ENCODE measurements around the gene TBX2. TPM values are rescaled to one million over a fixed set of nuclear protein-coding genes. Genes with fewer than 3 reads are reported as not detected.

Gene TBX2
- total and polyA plus RNA-seq, 12 donors: 4.6 to 31.1 (median 11.8) TPM

DNA sequence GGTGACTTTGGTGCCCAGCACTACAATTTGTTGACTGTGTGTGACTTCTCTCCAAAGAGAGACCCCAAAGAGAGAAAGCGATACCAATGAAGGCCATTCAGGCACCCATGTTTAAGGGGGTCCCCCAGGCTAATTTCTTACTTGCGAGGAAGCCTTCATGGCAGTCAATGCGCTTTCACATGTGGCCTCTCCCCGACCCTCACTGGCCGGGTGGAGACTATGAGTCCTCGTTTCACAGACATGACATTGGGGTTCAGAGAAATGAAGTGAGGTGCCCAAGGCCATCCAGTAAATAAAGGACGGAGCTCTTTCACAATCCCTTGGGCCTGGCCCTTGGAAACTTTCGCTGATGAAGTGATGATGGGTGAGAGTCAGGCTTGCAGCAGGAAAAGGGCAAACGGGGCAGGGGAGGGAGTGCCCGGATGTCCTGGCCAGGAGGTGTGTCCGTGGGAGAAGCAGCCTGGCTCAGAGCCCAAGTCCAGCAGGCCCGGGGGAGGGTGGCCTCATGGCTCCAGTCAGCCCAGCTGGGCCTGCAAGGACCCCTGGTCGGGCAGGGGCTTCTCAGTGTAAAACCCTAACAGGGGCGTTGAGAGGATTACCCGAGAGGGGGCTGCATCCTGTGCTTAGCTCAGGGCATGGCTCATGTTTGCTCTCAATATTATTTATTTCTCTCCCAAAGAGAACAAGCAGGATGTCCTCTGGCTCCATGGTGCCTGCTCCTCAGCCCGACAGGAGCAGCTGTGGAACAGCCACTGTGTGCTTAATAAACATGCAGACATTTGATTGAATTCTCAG lies 14.7 kb downstream of the TBX2 start:
- Histone ChIP-seq H3K4me3 (peak overlapping the region in 1 of 10 donors; percentile 73), H3K4me1 (peaks cover 5 to 71% (median 52%) of the 10 kb centered on the region in 9 donors), H3K27ac (peak overlapping the region in 5 of 10 donors; percentile 13 to 47 (median 15)), H3K36me3 (no peaks in the 10 kb centered on the region), H3K27me3 (peaks cover 0 to 61% (median 13%) of the 10 kb centered on the region in 7 donors), H3K9me3 (no peaks in the 10 kb centered on the region)
- 54 to 60% methylated on average over 16 of the region's 16 CpGs for WGBS, 2 donors
- intact Hi-C loops (cut with DNase I): loop anchor here in 7 of 10 donors (5.0 to 10.0 kb wide), 7 partner anchors 138 to 700 kb away; partner anchors contain the start of gene MED13 (in 2 of the 7)
- ATAC-seq (no peak), DNase-seq (peak in 1 of 2 donors; percentile 13)
- TF ChIP-seq, protein P1, sequence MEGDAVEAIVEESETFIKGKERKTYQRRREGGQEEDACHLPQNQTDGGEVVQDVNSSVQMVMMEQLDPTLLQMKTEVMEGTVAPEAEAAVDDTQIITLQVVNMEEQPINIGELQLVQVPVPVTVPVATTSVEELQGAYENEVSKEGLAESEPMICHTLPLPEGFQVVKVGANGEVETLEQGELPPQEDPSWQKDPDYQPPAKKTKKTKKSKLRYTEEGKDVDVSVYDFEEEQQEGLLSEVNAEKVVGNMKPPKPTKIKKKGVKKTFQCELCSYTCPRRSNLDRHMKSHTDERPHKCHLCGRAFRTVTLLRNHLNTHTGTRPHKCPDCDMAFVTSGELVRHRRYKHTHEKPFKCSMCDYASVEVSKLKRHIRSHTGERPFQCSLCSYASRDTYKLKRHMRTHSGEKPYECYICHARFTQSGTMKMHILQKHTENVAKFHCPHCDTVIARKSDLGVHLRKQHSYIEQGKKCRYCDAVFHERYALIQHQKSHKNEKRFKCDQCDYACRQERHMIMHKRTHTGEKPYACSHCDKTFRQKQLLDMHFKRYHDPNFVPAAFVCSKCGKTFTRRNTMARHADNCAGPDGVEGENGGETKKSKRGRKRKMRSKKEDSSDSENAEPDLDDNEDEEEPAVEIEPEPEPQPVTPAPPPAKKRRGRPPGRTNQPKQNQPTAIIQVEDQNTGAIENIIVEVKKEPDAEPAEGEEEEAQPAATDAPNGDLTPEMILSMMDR (IDR thresholded peaks at IDR 0.05): no peak

GRCh38 chr17:61414936-61415251 lies 15.3 kb downstream of the TBX2 start:
- H3K4me1 ChIP-seq: peaks cover 4 to 68% (median 49%) of the 10 kb centered on the region in 9 donors
- ATAC-seq: no peak
- peak overlapping the region in 3 of 10 donors; percentile 15 to 47 (median 17) for H3K27ac ChIP-seq
- TF ChIP-seq, protein P1 (IDR thresholded peaks at IDR 0.05): no peak
- intact Hi-C loops (cut with DNase I): loop anchor here in 9 of 10 donors (5.0 to 10.0 kb wide), 7 partner anchors 137 to 700 kb away; partner anchors contain the start of gene MED13 (in 2 of the 9)
- no peak overlapping the region for H3K4me3 ChIP-seq
- no peak for DNase-seq
- peaks cover 0 to 61% (median 16%) of the 10 kb centered on the region in 7 donors for H3K27me3 ChIP-seq
- no peaks in the 10 kb centered on the region for H3K9me3 ChIP-seq
- WGBS, 2 donors: 76 to 78% methylated on average over 5 of the region's 5 CpGs
- H3K36me3 ChIP-seq: no peaks in the 10 kb centered on the region

GRCh38 chr17:61415374-61416210 lies 15.9 kb downstream of the TBX2 start:
- TF ChIP-seq, protein P1 (IDR thresholded peaks at IDR 0.05): no peak
- Histone ChIP-seq H3K36me3 (no peaks in the 10 kb centered on the region), H3K4me1 (peaks cover 3 to 61% (median 42%) of the 10 kb centered on the region in 9 donors), H3K4me3 (no peak overlapping the region), H3K27me3 (peaks cover 0 to 61% (median 21%) of the 10 kb centered on the region in 7 donors), H3K27ac (peak overlapping the region in 2 of 10 donors; percentile 14 to 56), H3K9me3 (no peaks in the 10 kb centered on the region)
- intact Hi-C loops (cut with DNase I): loop anchor here in 7 of 10 donors (2.0 to 10.0 kb wide), 8 partner anchors 135 to 701 kb away; partner anchors contain the start of gene MED13 (in 1 of the 7)
- DNase-seq (no peak), ATAC-seq (no peak)
- 94 to 99% methylated on average over 6 of the region's 6 CpGs for WGBS, 2 donors

DNA sequence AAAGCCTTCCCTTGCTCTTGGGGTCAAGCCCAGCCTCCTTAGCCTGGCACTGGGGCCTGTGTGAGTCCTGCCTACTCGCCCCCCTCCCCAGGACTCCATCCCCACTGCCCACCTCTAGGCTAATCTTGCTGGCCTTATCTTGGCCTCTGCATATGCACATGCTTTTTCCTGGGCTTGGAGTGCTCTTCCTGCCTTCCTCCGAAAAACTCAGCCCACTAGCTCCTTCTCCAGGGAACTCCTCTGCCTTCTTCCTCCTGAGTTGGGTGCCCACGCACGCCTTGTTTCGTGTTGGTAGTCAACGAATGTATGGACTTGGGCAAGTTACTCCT lies 16.5 kb downstream of the TBX2 start:
- Histone ChIP-seq H3K9me3 (no peaks in the 10 kb centered on the region), H3K4me3 (peak overlapping the region in 6 of 10 donors; percentile 10 to 39 (median 36)), H3K4me1 (peaks cover 3 to 56% (median 39%) of the 10 kb centered on the region in 9 donors), H3K27me3 (peaks cover 0 to 61% (median 25%) of the 10 kb centered on the region in 7 donors), H3K27ac (peak overlapping the region in 9 of 10 donors; percentile 13 to 69 (median 50)), H3K36me3 (no peaks in the 10 kb centered on the region)
- TF ChIP-seq, protein P1 (IDR thresholded peaks at IDR 0.05): no peak
- no peak for DNase-seq
- intact Hi-C loops (cut with DNase I): loop anchor here in 7 of 10 donors (2.0 to 10.0 kb wide), 8 partner anchors 135 to 701 kb away; partner anchors contain the start of gene MED13 (in 1 of the 7)
- ATAC-seq: no peak
- WGBS, 2 donors: 64 to 83% methylated on average over 6 of the region's 6 CpGs
